ENCODE results near the gene DCAF8. TPM values are rescaled to one million over a fixed set of nuclear protein-coding genes. Genes with fewer than 3 reads are reported as not detected.
A peak's percentile ranks its signal among the peaks of the same experiment; 100 is the strongest.

Gene DCAF8
- total RNA-seq, 2 donors from 2014 or later = 124 to 167 TPM

- TF ChIP-seq CTCF (IDR thresholded peaks at IDR 0.05) = no peak
- peak within 1 kb of the TSS; percentile 40 for H3K4me3 ChIP-seq
- peaks cover 12 to 44% of the 10 kb centered on the region in 2 donors for H3K4me1 ChIP-seq (ENCODE audit: control insufficient read depth in 1 of 2, low read depth in 2 of 2)
- peak within 1 kb of the TSS in 1 of 2 donors; percentile 49 for H3K27ac ChIP-seq
- H3K36me3 ChIP-seq = no peaks in the 10 kb centered on the region
- DNase-seq (ENCODE audit: low spot score) (no peak), ATAC-seq (ENCODE audit: insufficient number of reproducible peaks, low FRiP score, low read depth) (peak; percentile 74)
- H3K9me3 ChIP-seq = no peaks in the 10 kb centered on the region
- no peaks in the 10 kb centered on the region for H3K27me3 ChIP-seq (replicated peaks; ENCODE audit: insufficient read depth)
These were observed 72.4 kb downstream of the DCAF8 start, which contains the start of gene CASQ1 for GRCh38 chr1:160189649-160190625. CASQ1 (plus strand) TSS chr1:160190575; CDS start chr1:160190752, 177 bp downstream.

GRCh38 chr1:160188341-160188740, 74.0 kb downstream of the DCAF8 start:
- no peak for TF ChIP-seq CTCF (IDR thresholded peaks at IDR 0.05)
- ATAC-seq (ENCODE audit: insufficient number of reproducible peaks, low FRiP score, low read depth) (no peak), DNase-seq (ENCODE audit: low spot score) (no peak)
- Histone ChIP-seq H3K27me3 (replicated peaks; ENCODE audit: insufficient read depth) (no peaks in the 10 kb centered on the region), H3K9me3 (no peaks in the 10 kb centered on the region), H3K4me3 (no peak overlapping the region), H3K27ac (no peak overlapping the region), H3K4me1 (ENCODE audit: control insufficient read depth in 1 of 2, low read depth in 2 of 2) (peaks cover 10 to 38% of the 10 kb centered on the region in 2 donors), H3K36me3 (no peaks in the 10 kb centered on the region)

- Histone ChIP-seq H3K4me3 (no peak overlapping the region), H3K27ac (no peak overlapping the region), H3K9me3 (no peaks in the 10 kb centered on the region), H3K4me1 (ENCODE audit: control insufficient read depth in 1 of 2, low read depth in 2 of 2) (peaks cover 6 to 30% of the 10 kb centered on the region in 2 donors), H3K36me3 (no peaks in the 10 kb centered on the region), H3K27me3 (replicated peaks; ENCODE audit: insufficient read depth) (no peaks in the 10 kb centered on the region)
- ATAC-seq (ENCODE audit: insufficient number of reproducible peaks, low FRiP score, low read depth) = no peak
- DNase-seq (ENCODE audit: low spot score) = no peak
- TF ChIP-seq CTCF (IDR thresholded peaks at IDR 0.05) = no peak
These were observed 74.9 kb downstream of the DCAF8 start for GRCh38 chr1:160187407-160187806.

- H3K36me3 ChIP-seq = no peaks in the 10 kb centered on the region
These were observed 75.6 kb downstream of the DCAF8 start for GRCh38 chr1:160186729-160187128.

More at GRCh38 chr1:160186729-160187128, 75.6 kb downstream of the DCAF8 start:
- Histone ChIP-seq H3K4me3 (no peak overlapping the region), H3K4me1 (ENCODE audit: control insufficient read depth in 1 of 2, low read depth in 2 of 2) (peaks cover 6 to 27% of the 10 kb centered on the region in 2 donors), H3K9me3 (no peaks in the 10 kb centered on the region), H3K27ac (no peak overlapping the region), H3K27me3 (replicated peaks; ENCODE audit: insufficient read depth) (no peaks in the 10 kb centered on the region)
- ATAC-seq (ENCODE audit: insufficient number of reproducible peaks, low FRiP score, low read depth) (no peak), DNase-seq (ENCODE audit: low spot score) (no peak)
- no peak for TF ChIP-seq CTCF (IDR thresholded peaks at IDR 0.05)
